ENCODE measurements around the gene TRIM2. TPM values are rescaled to one million over a fixed set of nuclear protein-coding genes. Genes with fewer than 3 reads are reported as not detected.

TRIM2 gene
- total RNA-seq, 4 donors from 2014 or later = 71.8 to 124 (median 95.3) TPM

DNA sequence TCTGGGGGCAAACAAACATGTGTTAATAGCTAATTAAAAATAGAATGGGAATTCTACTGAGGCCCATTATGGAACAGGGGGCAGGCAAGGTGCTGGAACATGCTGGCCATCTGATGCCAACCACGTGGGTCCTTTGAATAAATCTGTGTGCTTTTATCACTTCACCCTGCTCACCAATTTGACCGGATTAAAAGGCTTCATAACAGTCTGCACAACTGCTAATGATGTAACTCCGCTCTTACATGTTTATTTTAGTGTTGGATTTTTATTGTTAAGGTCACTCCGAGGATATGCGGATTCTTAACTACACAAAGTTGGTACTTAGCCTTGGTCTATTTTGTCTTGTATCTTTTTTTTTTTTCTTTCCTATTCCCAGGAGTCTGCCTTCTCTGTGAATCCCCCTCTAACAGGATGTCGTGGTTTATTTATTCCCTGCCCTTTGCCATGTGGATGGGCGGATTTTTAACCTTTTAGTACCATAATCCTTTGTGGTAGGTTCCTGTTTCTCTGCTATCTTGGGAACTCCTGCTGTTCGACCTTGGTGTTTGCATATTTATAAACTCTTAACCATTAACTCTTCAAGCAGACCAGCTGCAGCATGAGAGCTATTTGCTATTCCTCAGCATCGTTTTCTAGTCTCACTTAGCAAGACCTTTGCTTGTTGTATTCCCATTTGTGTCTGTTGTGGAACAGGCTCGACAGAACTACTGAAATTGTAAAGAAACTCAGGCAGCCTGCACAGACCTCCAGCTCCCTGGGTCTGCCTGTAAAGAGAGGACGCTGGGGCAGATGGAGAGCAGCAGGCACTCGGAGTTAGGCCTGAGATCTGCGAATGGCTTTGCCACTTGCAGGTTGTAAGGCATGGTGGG is 38.0 kb downstream of the TRIM2 start:
- in situ Hi-C loops (cut with MboI; ENCODE audit: low pct_ligation_motif_present in 1 of 4, low pct_unique_long_range_greater_than_20kb in 1 of 4, low sequenced_read_pairs in 3 of 4) = no loop called here
- no peak for TF ChIP-seq POLR2A (IDR thresholded peaks at IDR 0.05)
- TF ChIP-seq EP300 (IDR thresholded peaks at IDR 0.05; ENCODE audit: low read depth) = no peak
- TF ChIP-seq, protein P1, sequence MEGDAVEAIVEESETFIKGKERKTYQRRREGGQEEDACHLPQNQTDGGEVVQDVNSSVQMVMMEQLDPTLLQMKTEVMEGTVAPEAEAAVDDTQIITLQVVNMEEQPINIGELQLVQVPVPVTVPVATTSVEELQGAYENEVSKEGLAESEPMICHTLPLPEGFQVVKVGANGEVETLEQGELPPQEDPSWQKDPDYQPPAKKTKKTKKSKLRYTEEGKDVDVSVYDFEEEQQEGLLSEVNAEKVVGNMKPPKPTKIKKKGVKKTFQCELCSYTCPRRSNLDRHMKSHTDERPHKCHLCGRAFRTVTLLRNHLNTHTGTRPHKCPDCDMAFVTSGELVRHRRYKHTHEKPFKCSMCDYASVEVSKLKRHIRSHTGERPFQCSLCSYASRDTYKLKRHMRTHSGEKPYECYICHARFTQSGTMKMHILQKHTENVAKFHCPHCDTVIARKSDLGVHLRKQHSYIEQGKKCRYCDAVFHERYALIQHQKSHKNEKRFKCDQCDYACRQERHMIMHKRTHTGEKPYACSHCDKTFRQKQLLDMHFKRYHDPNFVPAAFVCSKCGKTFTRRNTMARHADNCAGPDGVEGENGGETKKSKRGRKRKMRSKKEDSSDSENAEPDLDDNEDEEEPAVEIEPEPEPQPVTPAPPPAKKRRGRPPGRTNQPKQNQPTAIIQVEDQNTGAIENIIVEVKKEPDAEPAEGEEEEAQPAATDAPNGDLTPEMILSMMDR (IDR thresholded peaks at IDR 0.05) = peak in 2 of 5 experiments; percentile 18 to 27
- TF ChIP-seq POLR2AphosphoS5 (IDR thresholded peaks at IDR 0.05) = peak in 2 of 3 donors; percentile 19 to 25
- WGBS, 2 donors (ENCODE audit: low coverage in 1 of 2) = 21 to 26% methylated on average over 9 to 13 of the region's 13 CpGs
- Histone ChIP-seq H3K4me3 (no peak overlapping the region), H3K27me3 (no peaks in the 10 kb centered on the region), H3K36me3 (peaks cover 0 to 2% (median 0%) of the 10 kb centered on the region in 4 donors), H3K9me3 (no peaks in the 10 kb centered on the region), H3K4me1 (peaks cover 39 to 64% (median 53%) of the 10 kb centered on the region in 4 donors), H3K27ac (peak overlapping the region; percentile 60 to 85 (median 70))
- DNase-seq = no peak
- intact Hi-C loops (cut with DNase I; ENCODE audit: low total_unique reads) = no loop called here

DNA sequence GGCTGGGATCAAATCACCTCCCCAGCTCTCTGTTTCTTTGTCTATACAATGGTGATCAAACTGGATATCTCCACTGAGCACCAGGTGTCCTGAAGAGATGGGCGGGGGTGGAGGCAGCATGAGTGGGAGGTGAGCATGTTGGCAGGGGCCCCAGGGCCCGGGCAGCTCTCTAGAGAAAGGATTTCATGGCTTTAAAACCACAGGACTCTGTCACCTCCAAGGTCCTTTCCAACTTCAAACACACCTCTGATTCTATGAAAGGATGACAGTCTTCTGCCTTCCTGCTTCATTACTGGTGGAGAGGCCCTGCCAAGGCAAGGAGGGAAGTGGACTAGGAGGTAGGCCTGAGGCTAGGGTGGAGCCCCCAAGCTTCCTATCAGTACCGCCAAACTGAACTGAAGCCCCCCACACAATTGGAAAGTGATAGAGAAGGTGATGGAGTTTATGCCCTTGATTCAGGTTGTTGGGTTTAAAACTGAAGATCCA is 38.6 kb downstream of the TRIM2 start:
- WGBS, 2 donors (ENCODE audit: low coverage in 1 of 2) = 58 to 100% methylated on average over 1 to 3 of the region's 3 CpGs
- intact Hi-C loops (cut with DNase I; ENCODE audit: low total_unique reads) = no loop called here
- Histone ChIP-seq H3K27me3 (no peaks in the 10 kb centered on the region), H3K36me3 (peaks cover 0 to 2% (median 0%) of the 10 kb centered on the region in 4 donors), H3K4me3 (no peak overlapping the region), H3K27ac (peak overlapping the region; percentile 60 to 85 (median 70)), H3K4me1 (peaks cover 39 to 70% (median 57%) of the 10 kb centered on the region in 4 donors), H3K9me3 (no peaks in the 10 kb centered on the region)
- in situ Hi-C loops (cut with MboI; ENCODE audit: low pct_ligation_motif_present in 1 of 4, low pct_unique_long_range_greater_than_20kb in 1 of 4, low sequenced_read_pairs in 3 of 4) = no loop called here
- no peak for DNase-seq
- TF ChIP-seq, protein P1 (IDR thresholded peaks at IDR 0.05) = no peak
- no peak for TF ChIP-seq EP300 (IDR thresholded peaks at IDR 0.05; ENCODE audit: low read depth)
- no peak for TF ChIP-seq POLR2AphosphoS5 (IDR thresholded peaks at IDR 0.05)
- TF ChIP-seq POLR2A (IDR thresholded peaks at IDR 0.05) = no peak

- Histone ChIP-seq H3K36me3 (no peaks in the 10 kb centered on the region), H3K4me1 (peaks cover 42 to 76% (median 62%) of the 10 kb centered on the region in 4 donors), H3K9me3 (no peaks in the 10 kb centered on the region), H3K4me3 (no peak overlapping the region), H3K27ac (peak overlapping the region; percentile 60 to 85 (median 70)), H3K27me3 (no peaks in the 10 kb centered on the region)
- in situ Hi-C loops (cut with MboI; ENCODE audit: low pct_ligation_motif_present in 1 of 4, low pct_unique_long_range_greater_than_20kb in 1 of 4, low sequenced_read_pairs in 3 of 4) (no loop called here), intact Hi-C loops (cut with DNase I; ENCODE audit: low total_unique reads) (no loop called here)
- no peak for DNase-seq
- no peak for TF ChIP-seq POLR2AphosphoS5 (IDR thresholded peaks at IDR 0.05)
Measured at GRCh38 chr4:153243468-153243867, 39.2 kb downstream of the TRIM2 start.

DNA sequence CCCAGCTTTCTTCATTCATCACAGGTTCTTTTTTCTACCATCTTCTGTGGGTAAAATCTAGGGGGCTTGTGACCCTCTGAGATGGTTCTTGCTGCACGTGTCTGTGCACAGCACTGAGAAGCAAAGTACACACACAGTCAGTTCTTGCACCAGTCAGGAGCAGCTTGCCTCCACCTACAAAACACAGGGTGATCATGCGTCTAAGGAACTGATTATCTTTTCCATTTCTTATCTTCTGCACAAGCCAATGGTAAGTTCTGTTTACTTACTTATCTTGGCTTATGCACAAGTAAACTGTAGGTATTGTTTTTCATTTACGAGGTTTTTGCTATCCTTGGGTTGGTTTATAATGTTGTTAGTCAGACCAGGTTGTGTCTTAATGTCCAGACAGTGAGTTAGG is 40.7 kb downstream of the TRIM2 start:
- Histone ChIP-seq H3K4me1 (peaks cover 45 to 86% (median 71%) of the 10 kb centered on the region in 4 donors), H3K27ac (peak overlapping the region; percentile 73 to 83 (median 81)), H3K27me3 (no peaks in the 10 kb centered on the region), H3K9me3 (no peaks in the 10 kb centered on the region), H3K36me3 (no peaks in the 10 kb centered on the region), H3K4me3 (no peak overlapping the region)
- no peak for DNase-seq
- TF ChIP-seq POLR2AphosphoS5 (IDR thresholded peaks at IDR 0.05) (peak in 2 of 3 donors; percentile 33 to 53), POLR2A (IDR thresholded peaks at IDR 0.05) (peak; percentile 23), EP300 (IDR thresholded peaks at IDR 0.05; ENCODE audit: low read depth) (no peak)
- TF ChIP-seq, protein P1 (IDR thresholded peaks at IDR 0.05) = no peak
- 44 to 64% methylated on average over 2 to 3 of the region's 3 CpGs for WGBS, 2 donors (ENCODE audit: low coverage in 1 of 2)
- in situ Hi-C loops (cut with MboI; ENCODE audit: low pct_ligation_motif_present in 1 of 4, low pct_unique_long_range_greater_than_20kb in 1 of 4, low sequenced_read_pairs in 3 of 4) = no loop called here
- intact Hi-C loops (cut with DNase I; ENCODE audit: low total_unique reads) = no loop called here

Measured in transverse colon (tissue), 4 donors.